Measurements from ENCODE around the gene RNF32. TPM values are rescaled to one million over a fixed set of nuclear protein-coding genes. Genes with fewer than 3 reads are reported as not detected.

The RNF32 gene
- total and polyA plus RNA-seq, 4 experiments from 2014 or later, result 1.3 to 2.0 (median 1.7) TPM

DNA sequence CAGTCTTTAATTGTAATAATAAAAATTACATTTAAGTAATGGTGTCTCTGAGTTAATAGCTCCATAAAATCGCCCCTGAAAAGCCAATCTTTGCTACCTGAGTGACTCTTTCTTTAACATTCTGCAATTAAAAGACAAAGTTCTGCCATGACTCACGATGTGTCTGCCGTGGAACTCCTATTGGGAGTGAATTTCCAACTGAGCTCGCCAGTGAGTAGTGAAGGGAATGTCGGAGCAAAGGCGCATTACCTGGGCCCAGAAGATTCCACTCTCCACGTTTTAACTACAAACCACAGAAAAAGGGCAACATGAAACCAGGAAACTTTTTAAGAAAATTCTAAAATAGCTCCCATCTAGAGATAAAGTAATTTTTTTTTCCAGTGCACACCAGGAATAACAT is 36.9 kb upstream of the RNF32 start:
- peaks cover 9 to 15% of the 10 kb centered on the region in 2 donors for H3K27me3 Mint-ChIP-seq
- CTCF ChIA-PET (ENCODE audit: partially characterized antibody), result interaction anchor here (1.0 kb wide), 1 partner anchor 10 kb away, joined by 3 read pairs; no protein-coding TSS in a partner anchor
- intact Hi-C loops (cut with micrococcal nuclease), result no loop called here
- no peak overlapping the region for H3K4me3 Mint-ChIP-seq
- H3K4me3 ChIP-seq (ENCODE audit: low read length in 2 of 2), result no peak overlapping the region
- H3K27ac Mint-ChIP-seq, result no peak overlapping the region
- no peaks in the 10 kb centered on the region for H3K9me3 Mint-ChIP-seq
- no peaks in the 10 kb centered on the region for H3K36me3 ChIP-seq (ENCODE audit: insufficient read depth, low read length)
- no peak overlapping the region for H3K27ac ChIP-seq (ENCODE audit: low read depth, low read length)
- no peak for DNase-seq
- peaks cover under 1 to 11% (median 3%) of the 10 kb centered on the region in 4 donors for H3K4me1 Mint-ChIP-seq
- no peaks in the 10 kb centered on the region for H3K4me1 ChIP-seq (ENCODE audit: insufficient read depth, low read length)
- POLR2A ChIA-PET (ENCODE audit: partially characterized antibody), result no interaction called here
- H3K9me3 ChIP-seq (ENCODE audit: control insufficient read depth in 1 of 2, low read length in 2 of 2), result no peaks in the 10 kb centered on the region
- H3K27me3 ChIP-seq (ENCODE audit: insufficient read depth, low read length), result no peaks in the 10 kb centered on the region
- no peaks in the 10 kb centered on the region for H3K36me3 Mint-ChIP-seq

DNA sequence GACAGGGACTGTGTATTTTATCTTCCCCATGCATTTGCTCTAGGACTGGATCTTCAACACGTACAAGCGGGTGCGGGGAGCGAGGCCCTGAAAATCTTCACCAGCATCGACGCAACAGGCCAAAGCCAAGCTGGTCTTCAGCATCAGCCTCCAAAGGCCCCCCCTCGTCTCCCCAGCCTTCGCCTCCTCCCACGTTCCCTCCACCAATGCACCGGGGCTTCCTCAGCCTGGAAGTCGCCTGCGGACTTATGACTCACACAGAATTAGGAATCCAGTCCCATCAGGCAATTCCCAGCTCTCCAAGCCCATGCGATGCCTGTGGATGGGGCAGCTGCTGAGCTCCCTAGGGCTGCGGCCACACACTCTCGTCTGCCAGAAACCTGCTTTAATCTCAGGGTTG is 36.3 kb upstream of the RNF32 start:
- H3K4me3 ChIP-seq (ENCODE audit: low read length in 2 of 2), result no peak overlapping the region
- intact Hi-C loops (cut with micrococcal nuclease), result no loop called here
- H3K4me1 Mint-ChIP-seq, result peaks cover 3 to 15% (median 7%) of the 10 kb centered on the region in 4 donors
- no peaks in the 10 kb centered on the region for H3K36me3 Mint-ChIP-seq
- H3K27me3 Mint-ChIP-seq, result peaks cover 10 to 19% of the 10 kb centered on the region in 2 donors
- no peaks in the 10 kb centered on the region for H3K36me3 ChIP-seq (ENCODE audit: insufficient read depth, low read length)
- no peak overlapping the region for H3K4me3 Mint-ChIP-seq
- H3K9me3 ChIP-seq (ENCODE audit: control insufficient read depth in 1 of 2, low read length in 2 of 2), result no peaks in the 10 kb centered on the region
- no peak overlapping the region for H3K27ac ChIP-seq (ENCODE audit: low read depth, low read length)
- no peaks in the 10 kb centered on the region for H3K9me3 Mint-ChIP-seq
- ChIA-PET POLR2A (ENCODE audit: partially characterized antibody) (no interaction called here), CTCF (ENCODE audit: partially characterized antibody) (interaction anchor here (1.0 kb wide), 1 partner anchor 9 kb away, joined by 3 read pairs; no protein-coding TSS in a partner anchor)
- H3K27ac Mint-ChIP-seq, result no peak overlapping the region
- no peaks in the 10 kb centered on the region for H3K4me1 ChIP-seq (ENCODE audit: insufficient read depth, low read length)
- DNase-seq, result no peak
- H3K27me3 ChIP-seq (ENCODE audit: insufficient read depth, low read length), result no peaks in the 10 kb centered on the region

DNA sequence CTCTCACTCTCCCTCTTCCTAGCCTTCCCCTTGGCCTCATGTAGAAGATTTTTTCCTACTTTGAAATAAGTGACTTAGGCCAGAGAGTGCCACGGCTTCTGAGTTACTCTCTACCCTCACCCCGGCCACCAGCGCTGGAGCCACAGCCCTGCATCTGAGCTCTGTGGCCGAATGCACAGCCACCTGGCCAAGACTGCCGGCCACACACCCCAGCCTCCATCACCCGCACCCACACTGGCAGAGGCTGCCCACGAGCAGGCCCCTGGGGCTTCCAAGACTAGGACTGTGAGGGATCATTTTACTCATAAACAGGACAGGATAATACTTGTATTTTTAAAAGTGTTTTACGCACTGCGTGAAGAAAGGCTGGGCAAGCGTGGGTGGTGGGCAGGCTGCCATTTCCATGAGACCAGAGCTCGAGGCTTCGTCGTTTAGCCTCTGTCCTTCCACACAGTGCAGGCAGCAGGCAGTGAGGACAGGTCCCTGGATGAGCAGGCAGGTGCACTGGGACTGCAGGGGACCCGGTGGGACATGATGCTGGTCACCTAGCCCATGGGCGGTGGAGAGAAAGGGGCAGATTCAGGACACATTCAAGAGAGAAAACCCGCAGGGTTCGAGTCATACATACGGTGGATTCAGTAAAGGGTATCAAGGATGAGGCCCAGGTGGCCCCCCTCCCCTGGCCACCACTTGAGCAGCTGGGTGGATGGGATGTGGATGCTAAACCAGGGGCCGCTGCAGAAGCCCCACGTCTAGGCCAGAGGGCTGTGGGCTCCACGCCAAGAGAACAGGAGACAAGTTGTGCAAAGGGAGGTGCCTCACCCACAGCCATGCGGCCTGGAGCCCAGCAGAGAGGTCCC is 35.5 kb upstream of the RNF32 start:
- H3K27ac ChIP-seq (ENCODE audit: low read depth, low read length), result no peak overlapping the region
- H3K27me3 ChIP-seq (ENCODE audit: insufficient read depth, low read length), result no peaks in the 10 kb centered on the region
- POLR2A ChIA-PET (ENCODE audit: partially characterized antibody), result no interaction called here
- Mint-ChIP-seq H3K27me3 (peaks cover 10 to 19% of the 10 kb centered on the region in 2 donors), H3K4me1 (peaks cover 3 to 15% (median 7%) of the 10 kb centered on the region in 4 donors), H3K36me3 (no peaks in the 10 kb centered on the region), H3K9me3 (no peaks in the 10 kb centered on the region), H3K27ac (peak overlapping the region in 2 of 7 donors; percentile 31 to 35), H3K4me3 (peak overlapping the region in 1 of 8 donors; percentile 39)
- H3K4me3 ChIP-seq (ENCODE audit: low read length in 2 of 2), result no peak overlapping the region
- H3K4me1 ChIP-seq (ENCODE audit: insufficient read depth, low read length), result no peaks in the 10 kb centered on the region
- CTCF ChIA-PET (ENCODE audit: partially characterized antibody), result interaction anchor here (1.0 kb wide), 1 partner anchor 9 kb away, joined by 3 read pairs; no protein-coding TSS in a partner anchor
- no peak for DNase-seq
- no peaks in the 10 kb centered on the region for H3K9me3 ChIP-seq (ENCODE audit: control insufficient read depth in 1 of 2, low read length in 2 of 2)
- intact Hi-C loops (cut with micrococcal nuclease), result no loop called here
- no peaks in the 10 kb centered on the region for H3K36me3 ChIP-seq (ENCODE audit: insufficient read depth, low read length)

DNA sequence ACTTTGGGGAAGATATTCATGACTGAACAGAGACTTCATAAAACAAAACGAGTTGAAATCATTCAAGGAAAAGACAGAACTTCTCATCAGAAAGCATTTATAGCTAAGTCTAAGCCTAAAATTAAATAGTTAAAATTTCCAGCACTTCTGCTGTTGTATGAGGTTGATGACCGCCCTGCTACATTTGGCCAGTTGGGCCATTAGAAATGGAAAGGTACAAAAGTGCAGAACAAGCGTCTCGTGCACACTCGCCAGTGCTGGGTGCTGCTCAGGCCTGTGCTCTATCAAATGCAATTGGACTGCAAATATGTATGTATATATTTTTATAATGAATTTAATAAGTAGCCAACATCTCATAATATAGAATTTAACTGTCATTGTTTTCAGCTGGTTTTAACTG is 34.4 kb upstream of the RNF32 start:
- H3K4me3 ChIP-seq (ENCODE audit: low read length in 2 of 2), result no peak overlapping the region
- H3K4me1 Mint-ChIP-seq, result peaks cover 5 to 26% (median 13%) of the 10 kb centered on the region in 4 donors
- no peaks in the 10 kb centered on the region for H3K27me3 ChIP-seq (ENCODE audit: insufficient read depth, low read length)
- no peaks in the 10 kb centered on the region for H3K9me3 ChIP-seq (ENCODE audit: control insufficient read depth in 1 of 2, low read length in 2 of 2)
- ChIA-PET POLR2A (ENCODE audit: partially characterized antibody) (no interaction called here), CTCF (ENCODE audit: partially characterized antibody) (no interaction called here)
- H3K4me1 ChIP-seq (ENCODE audit: insufficient read depth, low read length), result peaks cover 3% of the 10 kb centered on the region
- H3K36me3 Mint-ChIP-seq, result no peaks in the 10 kb centered on the region
- intact Hi-C loops (cut with micrococcal nuclease), result no loop called here
- no peaks in the 10 kb centered on the region for H3K36me3 ChIP-seq (ENCODE audit: insufficient read depth, low read length)
- no peak overlapping the region for H3K27ac ChIP-seq (ENCODE audit: low read depth, low read length)
- H3K27ac Mint-ChIP-seq, result no peak overlapping the region
- no peak for DNase-seq
- peaks cover 10 to 19% of the 10 kb centered on the region in 2 donors for H3K27me3 Mint-ChIP-seq
- H3K4me3 Mint-ChIP-seq, result no peak overlapping the region
- no peaks in the 10 kb centered on the region for H3K9me3 Mint-ChIP-seq

DNA sequence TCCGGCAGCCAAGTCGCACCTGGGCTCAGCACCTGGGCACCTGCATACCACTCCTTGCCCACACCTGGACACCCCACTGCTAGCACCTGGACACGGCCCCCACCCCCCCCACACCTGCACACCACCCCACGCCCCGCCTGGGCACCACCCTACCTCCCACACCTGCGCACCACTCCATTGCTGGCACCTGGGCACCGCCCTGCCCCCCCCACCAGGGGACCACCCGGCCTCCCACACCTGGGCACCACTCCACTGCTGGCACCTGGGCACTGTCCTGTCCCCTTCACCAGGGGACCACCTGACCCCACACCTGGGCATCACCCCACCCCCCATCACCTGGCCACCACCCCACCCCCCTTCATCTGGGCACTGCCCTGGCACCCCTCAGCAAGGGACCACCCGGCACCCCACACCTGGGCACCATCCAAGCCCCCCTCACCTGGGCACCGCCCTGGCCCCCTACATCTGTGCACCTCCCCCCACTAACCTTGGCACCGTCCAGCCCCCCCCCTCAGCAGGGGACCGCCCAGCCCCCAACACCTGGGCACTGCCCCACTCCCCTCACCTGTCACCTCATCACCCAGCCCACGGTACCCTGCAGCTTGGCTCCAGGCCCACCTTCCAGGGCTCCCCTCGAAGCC is 33.8 kb upstream of the RNF32 start:
- POLR2A ChIA-PET (ENCODE audit: partially characterized antibody), result no interaction called here
- H3K27me3 ChIP-seq (ENCODE audit: insufficient read depth, low read length), result no peaks in the 10 kb centered on the region
- Mint-ChIP-seq H3K36me3 (no peaks in the 10 kb centered on the region), H3K27ac (peak overlapping the region in 1 of 7 donors; percentile 36), H3K9me3 (no peaks in the 10 kb centered on the region), H3K4me3 (peak overlapping the region in 4 of 8 donors; percentile 25 to 65 (median 52)), H3K27me3 (peaks cover 10 to 19% of the 10 kb centered on the region in 2 donors), H3K4me1 (peaks cover 5 to 32% (median 13%) of the 10 kb centered on the region in 4 donors)
- H3K4me3 ChIP-seq (ENCODE audit: low read length in 2 of 2), result no peak overlapping the region
- H3K4me1 ChIP-seq (ENCODE audit: insufficient read depth, low read length), result peaks cover 10% of the 10 kb centered on the region
- CTCF ChIA-PET (ENCODE audit: partially characterized antibody), result no interaction called here
- no peaks in the 10 kb centered on the region for H3K36me3 ChIP-seq (ENCODE audit: insufficient read depth, low read length)
- H3K27ac ChIP-seq (ENCODE audit: low read depth, low read length), result no peak overlapping the region
- no peaks in the 10 kb centered on the region for H3K9me3 ChIP-seq (ENCODE audit: control insufficient read depth in 1 of 2, low read length in 2 of 2)
- no peak for DNase-seq
- intact Hi-C loops (cut with micrococcal nuclease), result no loop called here

- DNase-seq, result peak in 1 of 5 donors; percentile 15
- POLR2A ChIA-PET (ENCODE audit: partially characterized antibody), result no interaction called here
- Histone ChIP-seq H3K27me3 (ENCODE audit: insufficient read depth, low read length) (no peaks in the 10 kb centered on the region), H3K27ac (ENCODE audit: low read depth, low read length) (no peak overlapping the region), H3K4me3 (ENCODE audit: low read length in 2 of 2) (peak overlapping the region in 1 of 2 donors; percentile 28), H3K4me1 (ENCODE audit: insufficient read depth, low read length) (peaks cover 17% of the 10 kb centered on the region), H3K36me3 (ENCODE audit: insufficient read depth, low read length) (no peaks in the 10 kb centered on the region), H3K9me3 (ENCODE audit: control insufficient read depth in 1 of 2, low read length in 2 of 2) (no peaks in the 10 kb centered on the region)
- intact Hi-C loops (cut with micrococcal nuclease), result no loop called here
- peak overlapping the region; percentile 27 to 77 (median 66) for H3K4me3 Mint-ChIP-seq
- CTCF ChIA-PET (ENCODE audit: partially characterized antibody), result no interaction called here
- H3K27ac Mint-ChIP-seq, result no peak overlapping the region
- H3K9me3 Mint-ChIP-seq, result no peaks in the 10 kb centered on the region
- H3K36me3 Mint-ChIP-seq, result no peaks in the 10 kb centered on the region
- H3K4me1 Mint-ChIP-seq, result peaks cover 12 to 40% (median 20%) of the 10 kb centered on the region in 4 donors
- peaks cover 10 to 16% of the 10 kb centered on the region in 2 donors for H3K27me3 Mint-ChIP-seq
These were observed 33.0 kb upstream of the RNF32 start for GRCh38 chr7:156607332-156608172.

- no peaks in the 10 kb centered on the region for H3K27me3 ChIP-seq (ENCODE audit: insufficient read depth, low read length)
- no peak for DNase-seq
- peak overlapping the region in 1 of 2 donors; percentile 28 for H3K4me3 ChIP-seq (ENCODE audit: low read length in 2 of 2)
- Mint-ChIP-seq H3K36me3 (no peaks in the 10 kb centered on the region), H3K27ac (peak overlapping the region in 1 of 7 donors; percentile 57), H3K9me3 (no peaks in the 10 kb centered on the region), H3K4me1 (peaks cover 17 to 45% (median 25%) of the 10 kb centered on the region in 4 donors), H3K27me3 (peaks cover 12 to 15% of the 10 kb centered on the region in 2 donors), H3K4me3 (peak overlapping the region in 7 of 8 donors; percentile 52 to 77 (median 73))
- ChIA-PET CTCF (ENCODE audit: partially characterized antibody) (no interaction called here), POLR2A (ENCODE audit: partially characterized antibody) (no interaction called here)
- H3K27ac ChIP-seq (ENCODE audit: low read depth, low read length), result no peak overlapping the region
- H3K9me3 ChIP-seq (ENCODE audit: control insufficient read depth in 1 of 2, low read length in 2 of 2), result no peaks in the 10 kb centered on the region
- intact Hi-C loops (cut with micrococcal nuclease), result no loop called here
- H3K36me3 ChIP-seq (ENCODE audit: insufficient read depth, low read length), result no peaks in the 10 kb centered on the region
- H3K4me1 ChIP-seq (ENCODE audit: insufficient read depth, low read length), result peaks cover 23% of the 10 kb centered on the region
These were observed 32.4 kb upstream of the RNF32 start for GRCh38 chr7:156608173-156608478.

All from CD4-positive, alpha-beta memory T cell (primary cell).